GM12891 (cell line): ENCODE measurements around the gene MTMR3.

ENCODE experiments used
- POLR2A ChIP-seq: IDR thresholded peaks from 2 replicates; pipeline ENCODE4 v1.6.1; 2011; ENCODE audit warnings: low read depth, low read length, control low read depth
- POLR2AphosphoS5 ChIP-seq: IDR thresholded peaks from 2 replicates; pipeline ENCODE4 v1.6.1; 2011; ENCODE audit warnings: low read depth, low read length, control low read depth

GRCh38 chr22:30005213-30005857 is 122.4 kb downstream of the MTMR3 start:
- TF ChIP-seq POLR2A (no peak), POLR2AphosphoS5 (no peak)
